Measurements from ENCODE around the gene LCOR. TPM values are rescaled to one million over a fixed set of nuclear protein-coding genes. Genes with fewer than 3 reads are reported as not detected.

LCOR gene
- total RNA-seq, 1 experiment from 2014 or later, result 23.9 TPM

DNA sequence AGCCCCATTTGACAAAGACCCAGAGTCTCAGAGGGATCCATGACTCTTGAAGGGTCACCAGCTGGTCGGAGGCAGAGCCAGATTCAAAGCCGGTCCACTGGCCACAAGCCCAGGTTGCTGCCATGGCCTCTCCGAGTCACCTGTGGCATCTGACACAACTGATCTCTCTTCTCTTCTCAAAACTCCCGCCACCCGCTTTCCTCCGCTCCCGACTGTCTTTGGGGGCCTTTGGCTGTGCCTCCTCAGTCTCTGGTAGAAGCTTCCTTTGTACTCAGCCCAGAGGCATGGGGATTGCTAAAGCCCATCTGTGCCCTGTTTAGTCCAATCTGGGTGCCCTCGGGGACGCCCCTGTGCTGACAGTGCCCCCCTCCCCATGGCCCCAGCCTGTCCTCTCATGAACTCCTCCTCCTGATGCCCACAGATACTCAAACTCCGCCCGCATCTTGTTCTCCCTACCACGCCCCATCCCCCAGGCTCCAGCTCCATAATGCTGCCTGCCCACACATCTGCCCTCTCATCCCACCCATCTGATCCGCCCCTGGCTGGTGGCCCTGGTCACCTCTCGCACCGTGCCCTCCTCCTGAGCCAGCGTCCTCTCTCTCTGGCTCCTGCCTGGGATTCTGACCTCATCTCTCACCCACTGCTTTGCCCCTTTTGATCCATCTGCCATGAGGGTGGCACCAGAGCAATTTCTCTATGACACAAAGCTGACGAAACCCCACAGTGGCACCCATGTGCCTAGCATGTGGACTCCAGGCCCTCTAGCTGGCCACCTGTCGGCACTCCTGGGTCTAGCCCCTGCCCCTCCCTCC, 203.1 kb downstream of the LCOR start:
- H3K4me1 Mint-ChIP-seq, result peaks cover 49% of the 10 kb centered on the region
- DNase-seq (ENCODE audit: low spot score) (no peak), ATAC-seq (no peak)
- H3K9me3 Mint-ChIP-seq, result no peaks in the 10 kb centered on the region
- TF ChIP-seq, protein P1, sequence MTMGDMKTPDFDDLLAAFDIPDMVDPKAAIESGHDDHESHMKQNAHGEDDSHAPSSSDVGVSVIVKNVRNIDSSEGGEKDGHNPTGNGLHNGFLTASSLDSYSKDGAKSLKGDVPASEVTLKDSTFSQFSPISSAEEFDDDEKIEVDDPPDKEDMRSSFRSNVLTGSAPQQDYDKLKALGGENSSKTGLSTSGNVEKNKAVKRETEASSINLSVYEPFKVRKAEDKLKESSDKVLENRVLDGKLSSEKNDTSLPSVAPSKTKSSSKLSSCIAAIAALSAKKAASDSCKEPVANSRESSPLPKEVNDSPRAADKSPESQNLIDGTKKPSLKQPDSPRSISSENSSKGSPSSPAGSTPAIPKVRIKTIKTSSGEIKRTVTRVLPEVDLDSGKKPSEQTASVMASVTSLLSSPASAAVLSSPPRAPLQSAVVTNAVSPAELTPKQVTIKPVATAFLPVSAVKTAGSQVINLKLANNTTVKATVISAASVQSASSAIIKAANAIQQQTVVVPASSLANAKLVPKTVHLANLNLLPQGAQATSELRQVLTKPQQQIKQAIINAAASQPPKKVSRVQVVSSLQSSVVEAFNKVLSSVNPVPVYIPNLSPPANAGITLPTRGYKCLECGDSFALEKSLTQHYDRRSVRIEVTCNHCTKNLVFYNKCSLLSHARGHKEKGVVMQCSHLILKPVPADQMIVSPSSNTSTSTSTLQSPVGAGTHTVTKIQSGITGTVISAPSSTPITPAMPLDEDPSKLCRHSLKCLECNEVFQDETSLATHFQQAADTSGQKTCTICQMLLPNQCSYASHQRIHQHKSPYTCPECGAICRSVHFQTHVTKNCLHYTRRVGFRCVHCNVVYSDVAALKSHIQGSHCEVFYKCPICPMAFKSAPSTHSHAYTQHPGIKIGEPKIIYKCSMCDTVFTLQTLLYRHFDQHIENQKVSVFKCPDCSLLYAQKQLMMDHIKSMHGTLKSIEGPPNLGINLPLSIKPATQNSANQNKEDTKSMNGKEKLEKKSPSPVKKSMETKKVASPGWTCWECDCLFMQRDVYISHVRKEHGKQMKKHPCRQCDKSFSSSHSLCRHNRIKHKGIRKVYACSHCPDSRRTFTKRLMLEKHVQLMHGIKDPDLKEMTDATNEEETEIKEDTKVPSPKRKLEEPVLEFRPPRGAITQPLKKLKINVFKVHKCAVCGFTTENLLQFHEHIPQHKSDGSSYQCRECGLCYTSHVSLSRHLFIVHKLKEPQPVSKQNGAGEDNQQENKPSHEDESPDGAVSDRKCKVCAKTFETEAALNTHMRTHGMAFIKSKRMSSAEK (CRISPR knock-in tag; IDR thresholded peaks at IDR 0.05; ENCODE audit: borderline replicate concordance), result no peak
- TF ChIP-seq FOXK1 (CRISPR knock-in tag; IDR thresholded peaks at IDR 0.05) (no peak), CREB1 (CRISPR knock-in tag; IDR thresholded peaks at IDR 0.05) (no peak), MLX (CRISPR knock-in tag; IDR thresholded peaks at IDR 0.05) (no peak), GTF2I (CRISPR knock-in tag; conservative IDR thresholded peaks at IDR 0.05) (no peak), RELA (CRISPR knock-in tag; IDR thresholded peaks at IDR 0.05; ENCODE audit: borderline replicate concordance) (no peak), NR2C2 (CRISPR knock-in tag; IDR thresholded peaks at IDR 0.05) (no peak), CBFB (CRISPR knock-in tag; IDR thresholded peaks at IDR 0.05; ENCODE audit: low read depth) (no peak), EMX1 (CRISPR knock-in tag; IDR thresholded peaks at IDR 0.05) (no peak), FOXP1 (CRISPR knock-in tag; IDR thresholded peaks at IDR 0.05; ENCODE audit: borderline replicate concordance) (no peak), TP53 (CRISPR knock-in tag; IDR thresholded peaks at IDR 0.05) (no peak)
- ChIA-PET POLR2A (no interaction called here), CTCF (interaction anchor here (1.0 to 5.7 kb wide), 3 partner anchors 10 to 176 kb away, joined by 4 to 98 read pairs (median 49); no protein-coding TSS in a partner anchor)
- no peaks in the 10 kb centered on the region for H3K36me3 Mint-ChIP-seq
- no peak overlapping the region for H3K4me3 Mint-ChIP-seq
- no peak overlapping the region for H3K27ac Mint-ChIP-seq
- H3K27me3 Mint-ChIP-seq (ENCODE audit: low read depth), result peaks cover 5% of the 10 kb centered on the region; the same call in 1 of the 2 replicates

GRCh38 chr10:97037365-97038361, 205.6 kb downstream of the LCOR start:
- Mint-ChIP-seq H3K9me3 (no peaks in the 10 kb centered on the region), H3K27ac (no peak overlapping the region), H3K36me3 (no peaks in the 10 kb centered on the region), H3K4me1 (peaks cover 28% of the 10 kb centered on the region), H3K27me3 (ENCODE audit: low read depth) (peaks cover 5% of the 10 kb centered on the region), H3K4me3 (peak overlapping the region; percentile 45)
- POLR2A ChIA-PET, result no interaction called here
- ATAC-seq, result peak; percentile 94
- DNase-seq (ENCODE audit: low spot score), result peak; percentile 95
- CTCF ChIA-PET, result interaction anchor here (0.5 to 5.7 kb wide), 63 partner anchors 8 to 663 kb away, joined by 3 to 98 read pairs (median 4); partner anchors contain the start of gene SLIT1
- TF ChIP-seq USF2 (CRISPR knock-in tag; IDR thresholded peaks at IDR 0.05) (peak; percentile 55), ESRRA (CRISPR knock-in tag; IDR thresholded peaks at IDR 0.05; ENCODE audit: borderline replicate concordance) (no peak), TP53 (CRISPR knock-in tag; IDR thresholded peaks at IDR 0.05) (no peak), RORB (CRISPR knock-in tag; IDR thresholded peaks at IDR 0.05) (no peak), ZNF121 (CRISPR knock-in tag; IDR thresholded peaks at IDR 0.05) (0 out of 2 replicates have a peak, but pooled peaks have one; percentile 17), HMGA2 (CRISPR knock-in tag; IDR thresholded peaks at IDR 0.05) (no peak), PRRX2 (CRISPR knock-in tag; IDR thresholded peaks at IDR 0.05) (0 out of 2 replicates have a peak, but pooled peaks have one; percentile 15), NR1H2 (CRISPR knock-in tag; IDR thresholded peaks at IDR 0.05) (no peak), ZNF423 (CRISPR knock-in tag; IDR thresholded peaks at IDR 0.05) (no peak)
- TF ChIP-seq, protein P2, sequence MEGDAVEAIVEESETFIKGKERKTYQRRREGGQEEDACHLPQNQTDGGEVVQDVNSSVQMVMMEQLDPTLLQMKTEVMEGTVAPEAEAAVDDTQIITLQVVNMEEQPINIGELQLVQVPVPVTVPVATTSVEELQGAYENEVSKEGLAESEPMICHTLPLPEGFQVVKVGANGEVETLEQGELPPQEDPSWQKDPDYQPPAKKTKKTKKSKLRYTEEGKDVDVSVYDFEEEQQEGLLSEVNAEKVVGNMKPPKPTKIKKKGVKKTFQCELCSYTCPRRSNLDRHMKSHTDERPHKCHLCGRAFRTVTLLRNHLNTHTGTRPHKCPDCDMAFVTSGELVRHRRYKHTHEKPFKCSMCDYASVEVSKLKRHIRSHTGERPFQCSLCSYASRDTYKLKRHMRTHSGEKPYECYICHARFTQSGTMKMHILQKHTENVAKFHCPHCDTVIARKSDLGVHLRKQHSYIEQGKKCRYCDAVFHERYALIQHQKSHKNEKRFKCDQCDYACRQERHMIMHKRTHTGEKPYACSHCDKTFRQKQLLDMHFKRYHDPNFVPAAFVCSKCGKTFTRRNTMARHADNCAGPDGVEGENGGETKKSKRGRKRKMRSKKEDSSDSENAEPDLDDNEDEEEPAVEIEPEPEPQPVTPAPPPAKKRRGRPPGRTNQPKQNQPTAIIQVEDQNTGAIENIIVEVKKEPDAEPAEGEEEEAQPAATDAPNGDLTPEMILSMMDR (IDR thresholded peaks at IDR 0.05), result peak; percentile 92
- TF ChIP-seq, protein P3, sequence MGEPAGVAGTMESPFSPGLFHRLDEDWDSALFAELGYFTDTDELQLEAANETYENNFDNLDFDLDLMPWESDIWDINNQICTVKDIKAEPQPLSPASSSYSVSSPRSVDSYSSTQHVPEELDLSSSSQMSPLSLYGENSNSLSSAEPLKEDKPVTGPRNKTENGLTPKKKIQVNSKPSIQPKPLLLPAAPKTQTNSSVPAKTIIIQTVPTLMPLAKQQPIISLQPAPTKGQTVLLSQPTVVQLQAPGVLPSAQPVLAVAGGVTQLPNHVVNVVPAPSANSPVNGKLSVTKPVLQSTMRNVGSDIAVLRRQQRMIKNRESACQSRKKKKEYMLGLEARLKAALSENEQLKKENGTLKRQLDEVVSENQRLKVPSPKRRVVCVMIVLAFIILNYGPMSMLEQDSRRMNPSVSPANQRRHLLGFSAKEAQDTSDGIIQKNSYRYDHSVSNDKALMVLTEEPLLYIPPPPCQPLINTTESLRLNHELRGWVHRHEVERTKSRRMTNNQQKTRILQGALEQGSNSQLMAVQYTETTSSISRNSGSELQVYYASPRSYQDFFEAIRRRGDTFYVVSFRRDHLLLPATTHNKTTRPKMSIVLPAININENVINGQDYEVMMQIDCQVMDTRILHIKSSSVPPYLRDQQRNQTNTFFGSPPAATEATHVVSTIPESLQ (CRISPR knock-in tag; IDR thresholded peaks at IDR 0.05), result no peak
- TF ChIP-seq, protein P4, sequence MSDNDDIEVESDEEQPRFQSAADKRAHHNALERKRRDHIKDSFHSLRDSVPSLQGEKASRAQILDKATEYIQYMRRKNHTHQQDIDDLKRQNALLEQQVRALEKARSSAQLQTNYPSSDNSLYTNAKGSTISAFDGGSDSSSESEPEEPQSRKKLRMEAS (CRISPR knock-in tag; IDR thresholded peaks at IDR 0.05), result peak; percentile 28; the same call in 1 of the 2 replicates
